SK-N-SH (cell line): ENCODE data around the gene KANSL3. TPM values are rescaled to one million over a fixed set of nuclear protein-coding genes. Genes with fewer than 3 reads are reported as not detected.

ENCODE experiments used
- CTCF ChIA-PET: fragments of 300-600, 350-600 bp; formaldehyde crosslinking; extraction: SDS; loops from one replicate; lab custom pipeline; 2021; lab: Yijun Ruan, JAX
- POLR2A ChIA-PET: fragments of 350-600 bp; sonication (Branson Sonifier 250); formaldehyde crosslinking; extraction: SDS; loops from one replicate; lab custom pipeline; 2020; ENCODE audit warnings: antibody characterized with exemption, inconsistent platforms; lab: Yijun Ruan, JAX
- DNase-seq: peaks from one replicate; pipeline ENCODE4 v3.0.0; 2012
- H2AFZ ChIP-seq: fragments of 200-600 bp; sonication (generic); 2 replicates; pipeline ENCODE4 v1.8.1; 2016; ENCODE audit warnings: antibody characterized with exemption, mild to moderate bottlenecking, low read depth
- H3F3A ChIP-seq: fragments of 200-600 bp; sonication (generic); replicated peaks from 2 replicates; pipeline ENCODE3; 2016; ENCODE audit warnings: antibody characterized with exemption, mild to moderate bottlenecking; ENCODE audit not compliant: insufficient read depth
- H3K27ac ChIP-seq, 2 experiments: fragments of 200-500 bp in 1 of 2; fragments of 200-600 bp in 1 of 2; sonication (Bioruptor generic) in 1 of 2; sonication (generic), shearing (Covaris generic) in 1 of 2; 2 replicates each; pipeline versions ENCODE4 v1.5.1 to v1.6.1; 2014 to 2016; ENCODE audit warnings: low read depth in 2 of 2, inconsistent platforms in 1 of 2, low read length in 1 of 2, mild to moderate bottlenecking in 1 of 2, mixed read lengths in 1 of 2
- H3K27me3 ChIP-seq: fragments of 200-600 bp; sonication (generic), shearing (Covaris generic); 2 replicates; pipeline ENCODE4 v1.6.1; 2016; ENCODE audit warnings: mixed run types; ENCODE audit not compliant: insufficient read depth
- H3K36me3 ChIP-seq, 2 experiments: fragments of 200-500 bp in 1 of 2; fragments of 200-600 bp in 1 of 2; sonication (Bioruptor generic) in 1 of 2; sonication (generic) in 1 of 2; replicated peaks in 1 of 2; 2 replicates each; pipeline versions ENCODE3 to v1.5.1; 2014 to 2016; ENCODE audit warnings: low read length in 1 of 2, mild to moderate bottlenecking in 1 of 2; ENCODE audit not compliant: insufficient read depth in 2 of 2, control insufficient read depth in 1 of 2
- H3K4me1 ChIP-seq, 2 experiments: fragments of 200-500 bp in 1 of 2; fragments of 200-600 bp in 1 of 2; sonication (Bioruptor generic) in 1 of 2; sonication (generic), shearing (Covaris generic) in 1 of 2; 2 replicates each; pipeline versions ENCODE4 v1.5.1 to v1.6.1; 2014 to 2016; ENCODE audit warnings: low read depth in 1 of 2, low read length in 1 of 2, mixed run types in 1 of 2; ENCODE audit not compliant: insufficient read depth in 2 of 2, control insufficient read depth in 1 of 2
- H3K4me2 ChIP-seq: fragments of 200-600 bp; sonication (generic), shearing (Covaris generic); 2 replicates; pipeline ENCODE4 v1.6.1; 2017; ENCODE audit warnings: mixed run types
- H3K4me3 ChIP-seq, 2 experiments: fragments of 200-500 bp in 1 of 2; fragments of 200-600 bp in 1 of 2; sonication (Bioruptor generic) in 1 of 2; sonication (generic), shearing (Covaris generic) in 1 of 2; 2 replicates each; pipeline versions ENCODE4 v1.5.1 to v1.8.1; 2014 to 2016; ENCODE audit warnings: low read depth in 2 of 2, inconsistent platforms in 1 of 2, low read length in 1 of 2, mild to moderate bottlenecking in 1 of 2, mixed read lengths in 1 of 2, moderate library complexity in 1 of 2
- H3K79me2 ChIP-seq: fragments of 200-600 bp; sonication (generic); 2 replicates; pipeline ENCODE4 v1.8.1; 2017; ENCODE audit warnings: mild to moderate bottlenecking; ENCODE audit not compliant: insufficient read depth
- H3K9ac ChIP-seq: fragments of 200-600 bp; sonication (generic); 2 replicates; pipeline ENCODE4 v1.6.1; 2017; ENCODE audit warnings: mixed run types
- H3K9me2 ChIP-seq: fragments of 200-600 bp; sonication (generic); 2 replicates; pipeline ENCODE4 v1.6.1; 2017; ENCODE audit warnings: mixed run types
- H3K9me3 ChIP-seq: fragments of 200-600 bp; sonication (generic); 2 replicates; pipeline ENCODE4 v1.6.1; 2017; ENCODE audit warnings: mixed run types, mild to moderate bottlenecking, moderate library complexity
- H4K20me1 ChIP-seq: fragments of 200-600 bp; sonication (generic); 2 replicates; pipeline ENCODE4 v1.6.1; 2017; ENCODE audit warnings: mild to moderate bottlenecking, mixed run types; ENCODE audit not compliant: insufficient read depth
- CHD2 ChIP-seq: fragments of 150-350 bp; IDR thresholded peaks from 2 replicates; pipeline ENCODE4 v1.6.1; 2018; ENCODE audit warnings: low read length; ENCODE audit not compliant: partially characterized antibody
- ELF1 ChIP-seq: IDR thresholded peaks from 2 replicates; pipeline ENCODE4 v1.4.0; 2012
- EP300 ChIP-seq, 2 experiments: IDR thresholded peaks; 2 replicates each; pipeline versions ENCODE4 v1.4.0 to v1.6.1; 2012; ENCODE audit warnings: borderline replicate concordance in 1 of 2, low read depth in 1 of 2, low read length in 1 of 2
- EZH2phosphoT487 ChIP-seq: fragments of 200-600 bp; sonication (generic); IDR thresholded peaks from 2 replicates; pipeline ENCODE4 v1.6.1; 2017; ENCODE audit warnings: low read depth, mixed run types, mild to moderate bottlenecking, antibody characterized with exemption, moderate library complexity, borderline replicate concordance
- FOXJ3 ChIP-seq: sonication (generic); formaldehyde crosslinking; IDR thresholded peaks from 2 replicates; pipeline ENCODE4 v1.5.1; 2020; ENCODE audit warnings: mild to moderate bottlenecking, missing genetic modification reagents
- GABPA ChIP-seq: IDR thresholded peaks from 2 replicates; pipeline ENCODE4 v1.4.0; 2012; ENCODE audit warnings: low read depth, mild to moderate bottlenecking
- JUND ChIP-seq: IDR thresholded peaks from 2 replicates; pipeline ENCODE4 v1.4.0; 2012
- MXI1 ChIP-seq: IDR thresholded peaks from 2 replicates; pipeline ENCODE4 v1.6.1; 2012; ENCODE audit warnings: mild to moderate bottlenecking, low read depth, low read length, improper control_type of control experiment
- NFIC ChIP-seq: IDR thresholded peaks from 2 replicates; pipeline ENCODE4 v1.4.0; 2012; ENCODE audit warnings: borderline replicate concordance
- RAD21 ChIP-seq: IDR thresholded peaks from 2 replicates; pipeline ENCODE4 v1.6.1; 2012; ENCODE audit warnings: mild to moderate bottlenecking, low read length
- RFX5 ChIP-seq: IDR thresholded peaks from 2 replicates; pipeline ENCODE4 v1.6.1; 2012; ENCODE audit warnings: mild to moderate bottlenecking, improper control_type of control experiment, low read length
- SIN3A ChIP-seq: IDR thresholded peaks from 2 replicates; pipeline ENCODE4 v1.6.1; 2012; ENCODE audit warnings: low read depth, mild to moderate bottlenecking, low read length, moderate library complexity, borderline replicate concordance
- SMC3 ChIP-seq: IDR thresholded peaks from 2 replicates; pipeline ENCODE4 v1.6.1; 2012; ENCODE audit warnings: low read depth, low read length, improper control_type of control experiment
- TAF1 ChIP-seq: IDR thresholded peaks from 2 replicates; pipeline ENCODE4 v1.6.1; 2012; ENCODE audit warnings: low read depth, mild to moderate bottlenecking, low read length, moderate library complexity, borderline replicate concordance
- TCF12 ChIP-seq: IDR thresholded peaks from 2 replicates; pipeline ENCODE4 v1.4.0; 2012
- YY1 ChIP-seq: IDR thresholded peaks from 2 replicates; pipeline ENCODE4 v1.4.0; 2012; ENCODE audit warnings: low read depth, mild to moderate bottlenecking
- WGBS: methylation state at CpG from one replicate; pipeline ENCODE4 v1.1.6; 2017; ENCODE audit warnings: low lambda C conversion rate; 5-methylcytosine and 5-hydroxymethylcytosine counted together
- polyA plus RNA-seq, 3 experiments: library from polyadenylated mRNA; depleted of rRNA; stranded (reverse); fragments of >200 nt; gene quantifications; 2 replicates each; pipeline ENCODE4 v1.2.3, GENCODE V29; 2012
- TF ChIP-seq, protein P1 (sequence below): fragments of 150-350 bp; IDR thresholded peaks from 2 replicates; pipeline ENCODE4 v1.6.1; 2017; ENCODE audit warnings: antibody characterized with exemption, low read length, low read depth, borderline replicate concordance
- TF ChIP-seq, protein P2 (sequence below): IDR thresholded peaks from 2 replicates; pipeline ENCODE4 v1.4.0; 2012; ENCODE audit warnings: low read depth, borderline replicate concordance
- TF ChIP-seq, protein P3 (sequence below): IDR thresholded peaks from 2 replicates; pipeline ENCODE4 v1.4.0; 2012; ENCODE audit warnings: low read depth
- TF ChIP-seq, protein P4 (sequence below): fragments of 150-350 bp; IDR thresholded peaks from 2 replicates; pipeline ENCODE4 v1.6.1; 2016; ENCODE audit warnings: mild to moderate bottlenecking, low read depth, low read length
- TF ChIP-seq, protein P5 (sequence below): IDR thresholded peaks from 2 replicates; pipeline ENCODE4; 2012

KANSL3 gene
- polyA plus RNA-seq, 1 of the 3 experiments (the other 2 are of a cell fraction) = 10.7 TPM

DNA sequence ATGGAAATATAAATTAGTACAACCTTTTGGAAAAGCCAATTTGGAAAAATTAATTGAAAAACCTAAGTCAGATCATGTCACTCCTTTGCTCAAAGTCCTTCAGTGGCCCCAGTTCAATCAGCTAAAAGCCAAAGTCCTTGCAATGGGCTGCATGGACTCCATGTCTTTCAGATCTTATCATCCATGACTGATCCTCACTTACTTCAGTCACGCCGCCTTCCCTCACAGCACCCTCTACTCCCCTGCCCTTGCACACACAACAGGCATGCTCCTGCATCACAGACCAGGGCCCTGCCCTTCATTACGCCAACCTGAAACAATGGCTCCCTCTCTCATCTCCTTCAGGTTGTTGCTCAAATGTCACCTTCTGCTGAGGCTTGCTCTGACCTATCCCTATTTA, 15.6 kb downstream of the KANSL3 start (continued):
- TF ChIP-seq, protein P1, sequence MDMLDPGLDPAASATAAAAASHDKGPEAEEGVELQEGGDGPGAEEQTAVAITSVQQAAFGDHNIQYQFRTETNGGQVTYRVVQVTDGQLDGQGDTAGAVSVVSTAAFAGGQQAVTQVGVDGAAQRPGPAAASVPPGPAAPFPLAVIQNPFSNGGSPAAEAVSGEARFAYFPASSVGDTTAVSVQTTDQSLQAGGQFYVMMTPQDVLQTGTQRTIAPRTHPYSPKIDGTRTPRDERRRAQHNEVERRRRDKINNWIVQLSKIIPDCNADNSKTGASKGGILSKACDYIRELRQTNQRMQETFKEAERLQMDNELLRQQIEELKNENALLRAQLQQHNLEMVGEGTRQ = no peak
- TF ChIP-seq FOXJ3 (CRISPR knock-in tag) = no peak
- TF ChIP-seq, protein P2, sequence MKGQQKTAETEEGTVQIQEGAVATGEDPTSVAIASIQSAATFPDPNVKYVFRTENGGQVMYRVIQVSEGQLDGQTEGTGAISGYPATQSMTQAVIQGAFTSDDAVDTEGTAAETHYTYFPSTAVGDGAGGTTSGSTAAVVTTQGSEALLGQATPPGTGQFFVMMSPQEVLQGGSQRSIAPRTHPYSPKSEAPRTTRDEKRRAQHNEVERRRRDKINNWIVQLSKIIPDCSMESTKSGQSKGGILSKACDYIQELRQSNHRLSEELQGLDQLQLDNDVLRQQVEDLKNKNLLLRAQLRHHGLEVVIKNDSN = no peak

DNA sequence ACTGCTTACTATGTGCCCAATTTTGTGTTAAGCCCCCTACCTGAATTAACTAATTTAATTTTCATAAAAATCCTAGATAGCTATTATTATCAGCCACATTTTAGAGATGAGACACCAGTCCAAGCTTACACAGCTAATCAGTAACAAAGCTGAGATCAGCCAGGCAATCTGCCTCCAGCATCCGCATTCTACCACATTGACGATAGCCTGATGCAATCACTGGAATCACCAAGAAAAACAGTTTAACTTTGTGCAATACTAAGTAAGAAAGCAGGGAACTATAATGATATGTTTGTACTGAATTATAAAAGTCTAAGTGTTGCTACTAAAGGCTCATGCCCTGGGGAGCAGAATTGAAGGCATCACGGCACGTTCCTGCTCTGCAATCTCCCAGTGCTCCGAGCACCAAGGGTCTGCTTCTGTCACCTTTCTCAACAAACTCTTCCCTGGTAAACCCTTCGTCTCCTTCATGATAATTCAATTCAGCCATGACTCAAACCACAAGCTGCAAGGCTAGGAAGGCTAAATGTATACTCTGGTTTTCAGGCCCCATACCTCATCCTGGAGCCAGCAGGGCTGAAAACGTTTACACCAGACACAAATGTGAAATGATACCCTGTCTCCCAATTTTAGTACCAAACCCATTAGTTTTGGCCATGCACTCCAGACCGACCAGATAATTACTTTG, 19.4 kb downstream of the KANSL3 start:
- Histone ChIP-seq H3K4me2 (no peak overlapping the region), H3F3A (no peaks in the 10 kb centered on the region), H3K27ac (no peak overlapping the region), H4K20me1 (no peaks in the 10 kb centered on the region), H2AFZ (no peak overlapping the region), H3K9me2 (no peaks in the 10 kb centered on the region), H3K36me3 (peaks cover 25 to 30% of the 10 kb centered on the region in 2 experiments), H3K4me1 (no peaks in the 10 kb centered on the region), H3K27me3 (no peaks in the 10 kb centered on the region), H3K79me2 (peaks cover 45% of the 10 kb centered on the region), H3K9ac (no peak overlapping the region), H3K4me3 (no peak overlapping the region), H3K9me3 (no peaks in the 10 kb centered on the region)
- CTCF ChIA-PET = interaction anchor here (1.4 to 1.6 kb wide), 2 partner anchors 14 to 65 kb away, joined by 3 to 5 read pairs; no protein-coding TSS in a partner anchor
- POLR2A ChIA-PET = no interaction called here
- WGBS = 86% methylated on average over 8 of the region's 8 CpGs
- TF ChIP-seq, protein P3, sequence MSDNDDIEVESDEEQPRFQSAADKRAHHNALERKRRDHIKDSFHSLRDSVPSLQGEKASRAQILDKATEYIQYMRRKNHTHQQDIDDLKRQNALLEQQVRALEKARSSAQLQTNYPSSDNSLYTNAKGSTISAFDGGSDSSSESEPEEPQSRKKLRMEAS = no peak
- TF ChIP-seq, protein P2 = no peak
- TF ChIP-seq TAF1 (no peak), NFIC (no peak), EP300 (IDR thresholded peaks at IDR 0.05; ENCODE audit: borderline replicate concordance in 1 of 2, low read depth in 1 of 2, low read length in 1 of 2) (no peak), GABPA (no peak), RFX5 (no peak), ELF1 (no peak), CHD2 (no peak), EZH2phosphoT487 (no peak), RAD21 (no peak), TCF12 (no peak), SMC3 (no peak), YY1 (no peak), JUND (no peak), MXI1 (no peak), SIN3A (no peak)
- TF ChIP-seq, protein P4, sequence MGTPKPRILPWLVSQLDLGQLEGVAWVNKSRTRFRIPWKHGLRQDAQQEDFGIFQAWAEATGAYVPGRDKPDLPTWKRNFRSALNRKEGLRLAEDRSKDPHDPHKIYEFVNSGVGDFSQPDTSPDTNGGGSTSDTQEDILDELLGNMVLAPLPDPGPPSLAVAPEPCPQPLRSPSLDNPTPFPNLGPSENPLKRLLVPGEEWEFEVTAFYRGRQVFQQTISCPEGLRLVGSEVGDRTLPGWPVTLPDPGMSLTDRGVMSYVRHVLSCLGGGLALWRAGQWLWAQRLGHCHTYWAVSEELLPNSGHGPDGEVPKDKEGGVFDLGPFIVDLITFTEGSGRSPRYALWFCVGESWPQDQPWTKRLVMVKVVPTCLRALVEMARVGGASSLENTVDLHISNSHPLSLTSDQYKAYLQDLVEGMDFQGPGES = no peak
- TF ChIP-seq, protein P5, sequence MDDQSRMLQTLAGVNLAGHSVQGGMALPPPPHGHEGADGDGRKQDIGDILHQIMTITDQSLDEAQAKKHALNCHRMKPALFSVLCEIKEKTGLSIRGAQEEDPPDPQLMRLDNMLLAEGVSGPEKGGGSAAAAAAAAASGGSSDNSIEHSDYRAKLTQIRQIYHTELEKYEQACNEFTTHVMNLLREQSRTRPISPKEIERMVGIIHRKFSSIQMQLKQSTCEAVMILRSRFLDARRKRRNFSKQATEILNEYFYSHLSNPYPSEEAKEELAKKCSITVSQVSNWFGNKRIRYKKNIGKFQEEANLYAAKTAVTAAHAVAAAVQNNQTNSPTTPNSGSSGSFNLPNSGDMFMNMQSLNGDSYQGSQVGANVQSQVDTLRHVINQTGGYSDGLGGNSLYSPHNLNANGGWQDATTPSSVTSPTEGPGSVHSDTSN = no peak
- DNase-seq = no peak
